Thyroid gland (tissue), 4 donors: Measurements from ENCODE around the gene FAM120B. TPM values are rescaled to one million over a fixed set of nuclear protein-coding genes. Genes with fewer than 3 reads are reported as not detected.

Experiments
- DNase-seq, 2 donors: peaks; one replicate each; pipeline ENCODE4 v3.0.0-alpha.2; 2019
- H3K27ac ChIP-seq, 3 donors: fragments of 200-600 bp; sonication (generic); 1 replicate in 2 of 3; 2 replicates in 1 of 3; pipeline ENCODE4 v1.5.1; 2016 to 2019; ENCODE audit warnings: mild to moderate bottlenecking in 1 of 3, moderate library complexity in 1 of 3
- H3K27me3 ChIP-seq: fragments of 200-600 bp; sonication (generic); one replicate; pipeline ENCODE4 v1.5.1; 2019
- H3K36me3 ChIP-seq, 2 donors: fragments of 200-600 bp; sonication (generic); one replicate each; pipeline ENCODE4 v1.5.1; 2016 to 2019
- H3K4me1 ChIP-seq, 2 donors: fragments of 200-600 bp; sonication (generic); one replicate each; pipeline ENCODE4 v1.5.1; 2017 to 2019
- H3K4me3 ChIP-seq, 3 donors: fragments of 200-600 bp; sonication (generic); replicated peaks in 1 of 3; 1 replicate in 2 of 3; 2 replicates in 1 of 3; pipeline ENCODE4 v1.5.1; 2016; ENCODE audit warnings: mild to moderate bottlenecking in 1 of 3
- H3K9me3 ChIP-seq: fragments of 200-600 bp; sonication (generic); one replicate; pipeline ENCODE4 v1.5.1; 2017
- CTCF ChIP-seq, 6 experiments: fragments of 200-600 bp in 3 of 6; fragments of 450-650 bp in 3 of 6; sonication (generic) in 3 of 6; IDR thresholded peaks; one replicate each; pipeline ENCODE4 v1.5.1; 2016 to 2019; ENCODE audit warnings: antibody characterized with exemption in 6 of 6, mild to moderate bottlenecking in 2 of 6, inconsistent platforms in 1 of 6, moderate library complexity in 1 of 6
- POLR2A ChIP-seq, 2 donors: fragments of 450-650 bp; IDR thresholded peaks; one replicate each; pipeline ENCODE4 v1.6.1; 2017; ENCODE audit warnings: antibody characterized with exemption in 2 of 2, mild to moderate bottlenecking in 2 of 2, moderate library complexity in 1 of 2
- WGBS, 2 donors: methylation state at CpG; one replicate each; pipeline ENCODE4 v1.1.5; 2017; 5-methylcytosine and 5-hydroxymethylcytosine counted together
- intact Hi-C: fragments of 100-400 bp; cut with DNase I; formaldehyde crosslinking; loops from one replicate; pipeline ENCODE4 v1.15.1; 2023
- total RNA-seq, 4 donors: library from RNA; depleted of rRNA; stranded (reverse); fragments of >200 nt; gene quantifications; one replicate each; pipeline ENCODE4 v1.2.3, GENCODE V29; 2016

FAM120B gene
- total RNA-seq, 4 donors from 2014 or later, result 26.9 to 38.4 (median 27.7) TPM

GRCh38 chr6:170372380-170373325 lies 66.1 kb downstream of the FAM120B start:
- peaks cover 0 to 5% of the 10 kb centered on the region in 2 donors for H3K4me1 ChIP-seq
- TF ChIP-seq CTCF (IDR thresholded peaks at IDR 0.05), result no peak
- TF ChIP-seq POLR2A (IDR thresholded peaks at IDR 0.05), result no peak
- DNase-seq, result no peak
- no peak overlapping the region for H3K27ac ChIP-seq
- H3K27me3 ChIP-seq, result no peaks in the 10 kb centered on the region
- WGBS, 2 donors, result 97% methylated on average over 11 of the region's 11 CpGs
- no peak overlapping the region for H3K4me3 ChIP-seq
- intact Hi-C loops, result no loop called here
- H3K36me3 ChIP-seq, result no peaks in the 10 kb centered on the region
- no peaks in the 10 kb centered on the region for H3K9me3 ChIP-seq

- no peak overlapping the region for H3K4me3 ChIP-seq
- intact Hi-C loops, result no loop called here
- 94 to 96% methylated on average over 11 of the region's 11 CpGs for WGBS, 2 donors
- no peaks in the 10 kb centered on the region for H3K36me3 ChIP-seq
- H3K27ac ChIP-seq, result no peak overlapping the region
- H3K27me3 ChIP-seq, result no peaks in the 10 kb centered on the region
- peaks cover 0 to 5% of the 10 kb centered on the region in 2 donors for H3K4me1 ChIP-seq
- TF ChIP-seq POLR2A (IDR thresholded peaks at IDR 0.05) (no peak), CTCF (IDR thresholded peaks at IDR 0.05) (no peak)
- no peak for DNase-seq
- no peaks in the 10 kb centered on the region for H3K9me3 ChIP-seq
Measured at GRCh38 chr6:170374571-170375444, 68.2 kb downstream of the FAM120B start.

GRCh38 chr6:170375661-170376060 lies 69.1 kb downstream of the FAM120B start:
- no peak for DNase-seq
- intact Hi-C loops, result no loop called here
- peaks cover 0 to 8% of the 10 kb centered on the region in 2 donors for H3K4me1 ChIP-seq
- no peak overlapping the region for H3K4me3 ChIP-seq
- TF ChIP-seq CTCF (IDR thresholded peaks at IDR 0.05) (no peak), POLR2A (IDR thresholded peaks at IDR 0.05) (no peak)
- no peaks in the 10 kb centered on the region for H3K9me3 ChIP-seq
- no peaks in the 10 kb centered on the region for H3K27me3 ChIP-seq
- H3K27ac ChIP-seq, result no peak overlapping the region
- H3K36me3 ChIP-seq, result no peaks in the 10 kb centered on the region
- WGBS, 2 donors, result 95% methylated on average over 10 of the region's 10 CpGs

GRCh38 chr6:170376386-170377043 lies 70.0 kb downstream of the FAM120B start:
- no peaks in the 10 kb centered on the region for H3K27me3 ChIP-seq
- H3K4me1 ChIP-seq, result peaks cover 0 to 10% of the 10 kb centered on the region in 2 donors
- no peaks in the 10 kb centered on the region for H3K36me3 ChIP-seq
- intact Hi-C loops, result no loop called here
- no peak overlapping the region for H3K4me3 ChIP-seq
- peak; percentile 63 for DNase-seq
- H3K27ac ChIP-seq, result no peak overlapping the region
- no peaks in the 10 kb centered on the region for H3K9me3 ChIP-seq
- TF ChIP-seq POLR2A (IDR thresholded peaks at IDR 0.05) (no peak), CTCF (IDR thresholded peaks at IDR 0.05) (no peak)
- 72 to 79% methylated on average over 25 to 29 of the region's 29 CpGs for WGBS, 2 donors
